ENCODE results near the gene GTPBP6. TPM values are rescaled to one million over a fixed set of nuclear protein-coding genes. Genes with fewer than 3 reads are reported as not detected.

The GTPBP6 gene
- total RNA-seq, 2 experiments from 2014 or later: 60.0 to 62.4 TPM

DNA sequence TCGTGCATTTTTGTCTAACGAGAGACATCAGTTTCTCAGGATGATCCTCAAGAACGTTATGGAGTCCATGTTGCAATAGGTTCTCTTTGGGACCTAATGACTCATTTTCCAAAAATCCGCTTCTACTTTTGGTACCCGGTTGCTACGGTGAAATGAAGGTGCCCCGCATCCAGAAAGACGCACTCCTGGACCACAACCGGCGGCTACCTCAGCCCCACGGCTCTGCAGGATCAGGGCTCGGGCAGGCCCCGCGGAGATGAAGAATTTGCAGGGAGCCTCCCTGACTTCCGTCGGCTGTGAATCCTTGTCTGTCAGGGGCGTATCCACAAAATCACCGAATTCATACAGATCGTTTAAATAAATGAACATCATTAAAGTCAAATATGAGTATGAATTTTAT, 15.6 kb downstream of the GTPBP6 start:
- H3K9me3 Mint-ChIP-seq: no peaks in the 10 kb centered on the region
- no peaks in the 10 kb centered on the region for H3K27me3 Mint-ChIP-seq
- no peaks in the 10 kb centered on the region for H3K4me1 Mint-ChIP-seq (ENCODE audit: low read depth)
- ChIA-PET CTCF (no interaction called here), POLR2A (no interaction called here)
- no peak overlapping the region for H3K4me3 Mint-ChIP-seq
- H3K36me3 Mint-ChIP-seq: peaks cover 49% of the 10 kb centered on the region
- no peak overlapping the region for H3K27ac Mint-ChIP-seq
- intact Hi-C loops (cut with micrococcal nuclease): no loop called here
- no peak for DNase-seq

DNA sequence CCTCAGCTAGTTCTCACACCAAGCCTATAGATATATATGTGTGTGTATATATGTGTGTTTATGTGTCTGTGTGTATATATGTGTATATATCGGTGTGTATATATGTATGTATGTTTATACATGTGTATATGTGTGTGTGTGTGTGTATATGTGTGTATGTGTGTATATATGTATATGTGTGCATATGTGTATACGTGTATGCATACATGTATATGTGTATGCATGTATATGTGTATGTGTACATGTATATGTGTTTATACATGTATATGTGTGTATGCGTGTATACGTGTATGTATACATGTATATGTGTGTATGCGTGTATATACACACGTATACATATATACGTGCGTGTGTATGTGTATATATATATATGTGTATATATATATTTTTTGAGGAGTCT, 18.3 kb downstream of the GTPBP6 start:
- DNase-seq: no peak
- CTCF ChIA-PET: no interaction called here
- intact Hi-C loops (cut with micrococcal nuclease): no loop called here
- Mint-ChIP-seq H3K36me3 (peaks cover 45% of the 10 kb centered on the region), H3K4me1 (ENCODE audit: low read depth) (no peaks in the 10 kb centered on the region), H3K9me3 (no peaks in the 10 kb centered on the region), H3K4me3 (no peak overlapping the region), H3K27me3 (no peaks in the 10 kb centered on the region), H3K27ac (no peak overlapping the region)
- POLR2A ChIA-PET: no interaction called here

DNA sequence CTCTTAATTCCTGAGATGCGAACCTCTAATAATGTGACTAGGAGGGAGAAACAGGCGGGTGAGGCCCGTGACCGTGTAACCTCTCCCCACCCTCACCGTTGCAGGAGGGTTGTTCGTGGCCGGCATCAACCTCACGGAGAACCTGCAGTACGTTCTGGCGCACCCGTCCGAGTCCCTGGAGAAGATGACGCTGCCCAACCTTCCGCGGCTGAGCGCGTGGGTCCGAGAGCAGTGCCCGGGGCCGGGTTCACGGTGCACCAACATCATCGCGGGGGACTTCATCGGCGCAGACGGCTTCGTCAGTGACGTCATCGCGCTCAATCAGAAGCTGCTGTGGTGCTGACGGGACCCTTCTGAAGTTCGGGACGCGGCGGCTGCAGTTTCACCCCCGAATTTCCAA, 19.6 kb downstream of the GTPBP6 start:
- ChIA-PET POLR2A (no interaction called here), CTCF (no interaction called here)
- H3K36me3 Mint-ChIP-seq: peaks cover 41% of the 10 kb centered on the region
- H3K27me3 Mint-ChIP-seq: no peaks in the 10 kb centered on the region
- H3K4me1 Mint-ChIP-seq (ENCODE audit: low read depth): no peaks in the 10 kb centered on the region
- DNase-seq: no peak
- intact Hi-C loops (cut with micrococcal nuclease): no loop called here
- no peaks in the 10 kb centered on the region for H3K9me3 Mint-ChIP-seq
- no peak overlapping the region for H3K27ac Mint-ChIP-seq
- no peak overlapping the region for H3K4me3 Mint-ChIP-seq

DNA sequence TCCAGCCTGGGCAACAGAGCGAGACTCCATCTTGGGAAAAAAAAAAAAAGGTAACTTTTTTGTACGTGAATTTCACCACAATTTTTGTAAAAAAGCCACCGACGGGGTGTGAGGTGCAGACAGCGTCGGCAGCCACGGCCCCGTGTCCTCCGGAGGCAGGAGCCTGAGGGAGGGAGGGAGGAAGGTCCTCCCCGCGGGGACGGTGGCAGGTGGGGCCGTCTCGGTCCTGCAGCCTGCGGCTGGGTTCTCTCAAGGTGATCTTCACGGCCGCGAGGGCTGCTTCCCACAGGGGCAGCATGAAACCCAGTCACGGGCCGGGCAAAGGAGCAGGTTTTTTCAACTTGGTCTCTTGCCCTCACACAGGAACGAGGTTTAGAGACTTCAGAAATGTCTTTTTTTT, 23.5 kb downstream of the GTPBP6 start:
- DNase-seq: no peak
- POLR2A ChIA-PET: no interaction called here
- H3K9me3 Mint-ChIP-seq: no peaks in the 10 kb centered on the region
- no peak overlapping the region for H3K27ac Mint-ChIP-seq
- CTCF ChIA-PET: no interaction called here
- peaks cover 39% of the 10 kb centered on the region for H3K36me3 Mint-ChIP-seq
- intact Hi-C loops (cut with micrococcal nuclease): no loop called here
- no peaks in the 10 kb centered on the region for H3K27me3 Mint-ChIP-seq
- H3K4me1 Mint-ChIP-seq (ENCODE audit: low read depth): no peaks in the 10 kb centered on the region
- H3K4me3 Mint-ChIP-seq: no peak overlapping the region

DNA sequence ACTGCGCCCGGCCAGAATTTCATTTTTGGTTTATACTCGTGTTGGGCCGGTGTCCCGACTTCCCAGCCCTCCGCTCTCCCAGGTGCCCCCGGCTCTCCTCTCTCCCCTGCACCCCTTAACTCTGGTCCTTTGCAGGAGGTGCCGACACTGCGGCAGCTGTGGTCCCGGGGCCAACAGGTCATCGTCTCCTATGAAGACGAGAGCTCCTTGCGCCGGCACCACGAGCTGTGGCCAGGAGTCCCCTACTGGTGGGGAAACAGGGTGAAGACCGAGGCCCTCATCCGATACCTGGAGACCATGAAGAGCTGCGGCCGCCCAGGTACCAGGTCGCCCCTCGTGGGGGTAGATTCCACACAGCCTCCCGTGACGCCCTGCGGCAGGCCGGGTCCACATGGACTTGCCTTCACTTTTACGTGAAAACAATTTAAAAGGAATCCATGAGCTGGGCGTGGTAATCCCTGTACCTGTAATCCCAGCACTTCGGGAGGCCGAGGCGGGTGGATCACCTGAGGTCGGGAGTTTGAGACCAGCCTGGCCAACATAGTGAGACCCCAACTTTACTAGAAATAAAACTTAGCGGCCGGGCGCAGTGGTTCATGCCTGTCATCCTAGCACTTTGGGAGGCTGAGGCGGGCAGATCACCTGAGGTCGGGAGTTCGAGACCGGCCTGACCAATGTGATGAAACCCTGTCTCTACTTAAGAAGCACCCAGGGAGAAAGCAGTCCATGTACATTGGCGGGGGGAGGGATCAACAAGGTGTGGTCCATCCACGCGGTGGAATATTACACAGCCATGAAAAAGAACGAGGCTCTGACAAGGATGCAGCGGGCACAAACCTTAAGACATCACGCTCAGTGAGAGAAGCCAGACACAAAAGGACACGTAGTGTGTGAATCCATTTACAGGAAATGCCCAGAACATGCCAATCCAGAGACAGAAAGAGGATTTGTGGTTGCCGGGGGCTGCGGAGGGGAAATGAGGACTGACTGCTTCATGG, 25.4 kb downstream of the GTPBP6 start:
- H3K4me3 Mint-ChIP-seq: no peak overlapping the region
- CTCF ChIA-PET: no interaction called here
- DNase-seq: no peak
- peaks cover 35% of the 10 kb centered on the region for H3K36me3 Mint-ChIP-seq
- no peaks in the 10 kb centered on the region for H3K4me1 Mint-ChIP-seq (ENCODE audit: low read depth)
- no peak overlapping the region for H3K27ac Mint-ChIP-seq
- H3K9me3 Mint-ChIP-seq: no peaks in the 10 kb centered on the region
- H3K27me3 Mint-ChIP-seq: no peaks in the 10 kb centered on the region
- intact Hi-C loops (cut with micrococcal nuclease): no loop called here
- POLR2A ChIA-PET: no interaction called here

DNA sequence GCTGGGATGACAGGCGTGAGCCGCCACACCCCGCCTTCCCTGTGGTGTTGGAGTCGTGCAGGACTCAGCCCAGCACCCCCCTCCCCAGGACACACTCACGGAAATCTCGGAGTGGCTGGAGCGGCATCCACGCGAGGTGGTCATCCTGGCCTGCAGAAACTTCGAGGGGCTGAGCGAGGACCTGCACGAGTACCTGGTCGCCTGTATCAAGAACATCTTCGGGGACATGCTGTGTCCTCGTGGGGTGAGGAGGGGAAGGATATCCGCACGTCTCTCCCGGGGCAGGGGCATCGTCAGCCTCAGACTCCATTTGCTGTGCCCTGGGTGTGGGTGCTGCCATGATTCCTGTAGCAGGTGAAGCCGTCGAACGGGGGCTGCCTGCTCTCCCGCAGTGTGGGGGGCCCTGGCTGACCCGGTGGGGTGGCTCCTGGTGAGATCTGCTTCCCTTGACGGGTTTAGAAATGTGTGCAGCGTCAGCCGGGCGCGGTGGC, 27.1 kb downstream of the GTPBP6 start:
- Mint-ChIP-seq H3K4me1 (ENCODE audit: low read depth) (peaks cover 5% of the 10 kb centered on the region), H3K4me3 (no peak overlapping the region), H3K27ac (no peak overlapping the region), H3K9me3 (no peaks in the 10 kb centered on the region), H3K27me3 (no peaks in the 10 kb centered on the region), H3K36me3 (peaks cover 36% of the 10 kb centered on the region)
- intact Hi-C loops (cut with micrococcal nuclease): no loop called here
- no peak for DNase-seq
- POLR2A ChIA-PET: no interaction called here
- CTCF ChIA-PET: no interaction called here

DNA sequence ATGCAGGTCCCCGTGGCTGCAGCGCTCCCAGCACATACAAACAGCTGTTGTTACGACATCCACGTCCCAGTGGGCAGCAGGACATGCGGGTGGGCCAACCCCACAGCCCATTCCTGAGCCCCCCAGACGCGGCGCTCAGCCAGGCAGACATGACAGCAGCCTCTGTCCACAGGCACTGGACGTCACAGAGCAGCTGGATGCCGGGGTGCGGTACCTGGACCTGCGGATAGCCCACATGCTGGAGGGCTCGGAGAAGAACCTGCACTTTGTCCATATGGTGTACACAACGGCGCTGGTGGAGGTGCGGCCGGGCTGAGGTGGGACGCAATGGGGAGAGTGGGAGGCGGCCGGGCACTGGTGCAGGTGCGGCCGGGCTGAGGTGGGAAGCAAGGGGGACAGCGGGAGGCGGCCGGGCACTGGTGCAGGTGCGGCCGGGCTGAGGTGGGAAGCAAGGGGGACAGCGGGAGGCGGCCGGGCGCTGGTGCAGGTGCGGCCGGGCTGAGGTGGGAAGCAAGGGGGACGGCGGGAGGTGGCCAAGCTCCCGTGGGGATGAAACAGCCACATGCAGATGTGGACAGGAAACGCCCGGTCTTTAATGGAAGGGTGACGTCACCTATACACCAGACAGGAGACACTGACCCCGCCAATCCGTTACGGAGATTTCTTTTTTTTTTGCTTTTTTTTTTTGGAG, 28.0 kb downstream of the GTPBP6 start:
- H3K4me1 Mint-ChIP-seq (ENCODE audit: low read depth): peaks cover 9% of the 10 kb centered on the region
- no peak overlapping the region for H3K4me3 Mint-ChIP-seq
- no peaks in the 10 kb centered on the region for H3K9me3 Mint-ChIP-seq
- CTCF ChIA-PET: no interaction called here
- H3K27ac Mint-ChIP-seq: no peak overlapping the region
- H3K36me3 Mint-ChIP-seq: peaks cover 33% of the 10 kb centered on the region
- H3K27me3 Mint-ChIP-seq: no peaks in the 10 kb centered on the region
- POLR2A ChIA-PET: no interaction called here
- intact Hi-C loops (cut with micrococcal nuclease): no loop called here
- no peak for DNase-seq

DNA sequence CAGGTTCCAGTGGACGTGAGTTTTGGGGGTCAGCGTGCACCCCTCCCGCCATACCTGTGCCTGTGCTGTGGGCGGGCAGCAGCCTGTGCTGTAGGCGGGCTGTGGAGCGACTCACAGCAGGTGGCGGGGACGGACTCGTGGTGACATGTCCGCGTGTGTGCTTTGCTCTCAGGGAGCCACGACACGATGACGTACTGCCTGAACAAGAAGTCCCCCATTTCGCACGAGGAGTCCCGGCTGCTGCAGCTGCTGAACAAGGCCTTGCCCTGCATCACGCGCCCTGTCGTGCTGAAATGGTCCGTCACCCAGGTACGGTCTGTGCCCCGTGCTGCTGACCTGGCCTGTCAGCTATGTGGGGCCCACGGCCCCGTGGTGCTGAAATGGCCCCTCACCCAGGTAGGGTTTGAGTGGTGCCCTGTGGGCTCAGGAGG, 30.0 kb downstream of the GTPBP6 start:
- intact Hi-C loops (cut with micrococcal nuclease): no loop called here
- POLR2A ChIA-PET: no interaction called here
- Mint-ChIP-seq H3K4me1 (ENCODE audit: low read depth) (peaks cover 20% of the 10 kb centered on the region), H3K9me3 (no peaks in the 10 kb centered on the region), H3K27ac (no peak overlapping the region), H3K27me3 (no peaks in the 10 kb centered on the region), H3K4me3 (no peak overlapping the region), H3K36me3 (peaks cover 41% of the 10 kb centered on the region)
- CTCF ChIA-PET: no interaction called here
- DNase-seq: no peak

DNA sequence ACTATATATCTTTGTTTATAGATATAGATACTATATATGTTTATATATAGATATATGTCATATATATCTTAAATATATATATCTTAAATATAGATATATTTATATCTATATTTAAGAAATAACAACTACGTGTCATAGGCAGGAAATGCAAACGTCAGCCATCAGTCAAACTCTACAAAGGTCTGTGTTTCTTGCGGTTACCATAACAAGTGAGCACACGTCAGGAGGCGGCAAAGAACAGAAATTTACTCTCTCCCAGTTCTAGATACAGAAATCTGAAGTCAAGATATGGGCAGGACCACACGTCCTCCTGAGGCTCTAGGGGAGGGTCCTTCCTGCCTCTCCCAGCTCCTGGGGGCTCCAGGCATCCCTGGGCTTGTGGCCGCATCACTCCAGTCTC, 30.9 kb downstream of the GTPBP6 start:
- DNase-seq: peak; percentile 1
- H3K4me3 Mint-ChIP-seq: no peak overlapping the region
- intact Hi-C loops (cut with micrococcal nuclease): no loop called here
- no peak overlapping the region for H3K27ac Mint-ChIP-seq
- H3K4me1 Mint-ChIP-seq (ENCODE audit: low read depth): peaks cover 20% of the 10 kb centered on the region
- no peaks in the 10 kb centered on the region for H3K27me3 Mint-ChIP-seq
- H3K9me3 Mint-ChIP-seq: no peaks in the 10 kb centered on the region
- POLR2A ChIA-PET: no interaction called here
- H3K36me3 Mint-ChIP-seq: peaks cover 32% of the 10 kb centered on the region
- CTCF ChIA-PET: no interaction called here

DNA sequence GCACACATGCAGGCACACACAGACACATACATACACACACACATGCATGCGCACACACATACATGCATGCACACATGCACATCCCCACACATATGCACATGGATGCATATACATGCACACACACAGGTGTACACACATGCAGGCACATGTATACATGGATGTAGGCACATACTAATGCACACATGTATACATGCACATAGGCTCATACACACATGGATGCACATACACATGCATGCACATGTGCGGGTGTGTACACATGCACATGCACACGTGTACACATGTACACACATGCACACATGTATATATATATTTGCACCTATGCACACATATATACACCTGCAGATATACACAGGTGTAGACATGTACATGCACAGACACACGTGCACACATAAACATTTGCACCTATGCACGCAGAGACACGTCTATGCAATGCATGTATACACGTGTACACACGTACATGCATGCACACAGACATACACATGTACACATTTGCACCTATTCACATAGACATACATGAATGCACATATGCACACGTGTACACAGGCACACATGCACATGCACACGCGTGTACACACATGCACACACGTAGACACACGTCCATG, 33.4 kb downstream of the GTPBP6 start:
- H3K27ac Mint-ChIP-seq: no peak overlapping the region
- POLR2A ChIA-PET: no interaction called here
- peaks cover 20% of the 10 kb centered on the region for H3K4me1 Mint-ChIP-seq (ENCODE audit: low read depth)
- H3K36me3 Mint-ChIP-seq: peaks cover 22% of the 10 kb centered on the region
- no peaks in the 10 kb centered on the region for H3K9me3 Mint-ChIP-seq
- intact Hi-C loops (cut with micrococcal nuclease): no loop called here
- H3K27me3 Mint-ChIP-seq: no peaks in the 10 kb centered on the region
- CTCF ChIA-PET: no interaction called here
- H3K4me3 Mint-ChIP-seq: no peak overlapping the region
- DNase-seq: no peak

DNA sequence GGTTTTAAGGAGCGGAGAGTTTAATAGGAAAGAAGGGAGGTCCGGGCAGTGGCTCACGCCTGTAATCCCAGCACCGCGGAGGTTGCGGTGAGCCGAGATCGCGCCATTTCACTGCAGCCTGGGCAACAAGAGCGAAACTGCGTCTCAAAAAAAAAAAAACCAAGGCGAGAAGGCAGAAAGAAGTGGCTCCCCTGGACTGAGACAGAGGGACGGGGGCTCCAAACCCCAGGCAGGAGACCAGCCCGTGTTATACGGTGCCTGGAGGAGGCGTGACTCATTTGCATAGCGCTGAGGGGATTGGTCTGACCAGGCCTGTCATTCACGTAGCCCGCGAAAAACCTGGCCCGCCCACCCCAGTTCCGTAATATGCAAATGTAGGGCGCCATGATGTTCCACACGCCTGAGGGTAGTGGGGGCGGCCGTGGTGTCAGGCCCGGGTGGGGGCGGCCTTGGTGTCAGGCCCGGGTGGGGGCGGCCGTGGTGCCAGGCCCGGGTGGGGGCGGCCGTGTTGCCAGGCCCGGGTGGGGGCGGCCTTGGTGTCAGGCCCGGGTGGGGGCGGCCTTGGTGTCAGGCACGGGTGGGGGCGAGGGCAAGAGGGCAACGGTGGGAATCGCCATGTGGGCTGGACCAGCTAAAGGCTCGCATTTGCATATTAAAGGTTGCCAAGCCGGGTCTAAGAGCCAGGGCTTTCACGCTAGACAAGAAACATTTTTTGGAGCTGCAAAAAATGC, 35.3 kb downstream of the GTPBP6 start:
- Mint-ChIP-seq H3K4me3 (peak overlapping the region; percentile 86), H3K4me1 (ENCODE audit: low read depth) (peaks cover 22% of the 10 kb centered on the region), H3K9me3 (no peaks in the 10 kb centered on the region), H3K36me3 (peaks cover 21% of the 10 kb centered on the region), H3K27ac (peak overlapping the region; percentile 87), H3K27me3 (no peaks in the 10 kb centered on the region)
- DNase-seq: peak; percentile 95
- POLR2A ChIA-PET: no interaction called here
- CTCF ChIA-PET: no interaction called here
- intact Hi-C loops (cut with micrococcal nuclease): loop anchor here (1.0 to 5.0 kb wide), 2 partner anchors 35 to 104 kb away; partner anchors contain the start of genes GTPBP6 and PPP2R3B
